Fibroblast of lung (primary cell): ENCODE measurements around the gene INSR.

ENCODE experiments used
- CTCF ChIP-seq, 2 donors: IDR thresholded peaks in 1 of 2; conservative IDR thresholded peaks in 1 of 2; 1 replicate in 1 of 2; 2 replicates in 1 of 2; pipeline ENCODE4 v1.5.1; 2011 to 2012; ENCODE audit warnings: low read length in 2 of 2, control low read depth in 1 of 2, inconsistent platforms in 1 of 2, low read depth in 1 of 2, mild to moderate bottlenecking in 1 of 2
- EZH2 ChIP-seq: IDR thresholded peaks from 2 replicates; pipeline ENCODE4 v1.5.1; 2012; ENCODE audit warnings: low read length, control low read depth, mild to moderate bottlenecking; ENCODE audit errors: missing control alignments

- no peak for TF ChIP-seq CTCF (conservative IDR thresholded peaks at IDR 0.05 in 1 of 2, IDR thresholded peaks at IDR 0.05 in 1 of 2; ENCODE audit: low read depth in 1 of 2, low read length in 2 of 2)
- no peak for TF ChIP-seq EZH2
Measured at GRCh38 chr19:7063339-7063738, 230.9 kb downstream of the INSR start.
